GM19025 (cell line): ENCODE results near the gene ASPHD1.
"Not testable (repeated sequence)": the region's sequence is repeated elsewhere in the genome, so short reads cannot be mapped to it uniquely, and the experiment has no call there.

Experiments used
- ATAC-seq: cut with Tn5 transposase; IDR thresholded peaks from one replicate; pipeline ENCODE4 v1.9.1; 2021; ENCODE audit warnings: mild to moderate bottlenecking, low read depth, moderate library complexity; ENCODE audit not compliant: unreplicated experiment

The ASPHD1 gene

GRCh38 chr16:29927070-29927905 lies 27.0 kb downstream of the ASPHD1 start:
- no peak for ATAC-seq

GRCh38 chr16:29931750-29932149 lies 31.5 kb downstream of the ASPHD1 start:
- ATAC-seq, result not testable (repeated sequence)

- ATAC-seq, result no peak
These were observed 40.4 kb downstream of the ASPHD1 start for GRCh38 chr16:29940656-29941055.

- no peak for ATAC-seq
These were observed 43.8 kb downstream of the ASPHD1 start for GRCh38 chr16:29943846-29944799.

GRCh38 chr16:29947897-29948296 lies 47.6 kb downstream of the ASPHD1 start:
- ATAC-seq, result no peak

- ATAC-seq, result no peak
These were observed 50.6 kb downstream of the ASPHD1 start for GRCh38 chr16:29950806-29951461.

GRCh38 chr16:29951625-29952365 lies 51.5 kb downstream of the ASPHD1 start:
- no peak for ATAC-seq
